PC-9 (cell line): Measurements from ENCODE around the gene GPR25.

Source experiments
- CTCF ChIP-seq: fragments of 200-600 bp; sonication (generic); conservative IDR thresholded peaks from 2 replicates; pipeline ENCODE4 v1.6.1; 2017; ENCODE audit warnings: mixed run types, antibody characterized with exemption, mild to moderate bottlenecking, moderate library complexity
- EZH2 ChIP-seq: fragments of 200-600 bp; sonication (generic); IDR thresholded peaks from 2 replicates; pipeline ENCODE4 v1.8.0; 2017; ENCODE audit warnings: antibody characterized with exemption, low read depth

GRCh38 chr1:200903793-200904192, 31.0 kb downstream of the GPR25 start:
- TF ChIP-seq CTCF (no peak), EZH2 (no peak)
